Panc1 (cell line): ENCODE results near the gene C11orf24.

ENCODE experiments used
- POLR2AphosphoS5 ChIP-seq: IDR thresholded peaks from 2 replicates; pipeline ENCODE4 v1.6.1; 2012; ENCODE audit warnings: mild to moderate bottlenecking, low read depth, low read length, moderate library complexity
- SIN3A ChIP-seq: IDR thresholded peaks from 2 replicates; pipeline ENCODE4 v1.6.1; 2012; ENCODE audit warnings: low read depth, mild to moderate bottlenecking, low read length, moderate library complexity, borderline replicate concordance; ENCODE audit not compliant: insufficient read depth
- TCF7L2 ChIP-seq: IDR thresholded peaks from 2 replicates; pipeline ENCODE4 v1.6.1; 2011; ENCODE audit warnings: mild to moderate bottlenecking, low read depth, low read length, inconsistent platforms
- TF ChIP-seq, protein P1 (sequence below): fragments of 450-650 bp; IDR thresholded peaks from 2 replicates; pipeline ENCODE4 v1.5.1; 2017; ENCODE audit warnings: mild to moderate bottlenecking
- TF ChIP-seq, protein P2 (sequence below), 2 experiments: IDR thresholded peaks; 2 replicates each; pipeline ENCODE4 v1.6.1; 2011 to 2012; ENCODE audit warnings: low read depth in 2 of 2, control low read depth in 1 of 2, low read length in 1 of 2, mild to moderate bottlenecking in 1 of 2, moderate library complexity in 1 of 2; ENCODE audit not compliant: insufficient read depth in 1 of 2

DNA sequence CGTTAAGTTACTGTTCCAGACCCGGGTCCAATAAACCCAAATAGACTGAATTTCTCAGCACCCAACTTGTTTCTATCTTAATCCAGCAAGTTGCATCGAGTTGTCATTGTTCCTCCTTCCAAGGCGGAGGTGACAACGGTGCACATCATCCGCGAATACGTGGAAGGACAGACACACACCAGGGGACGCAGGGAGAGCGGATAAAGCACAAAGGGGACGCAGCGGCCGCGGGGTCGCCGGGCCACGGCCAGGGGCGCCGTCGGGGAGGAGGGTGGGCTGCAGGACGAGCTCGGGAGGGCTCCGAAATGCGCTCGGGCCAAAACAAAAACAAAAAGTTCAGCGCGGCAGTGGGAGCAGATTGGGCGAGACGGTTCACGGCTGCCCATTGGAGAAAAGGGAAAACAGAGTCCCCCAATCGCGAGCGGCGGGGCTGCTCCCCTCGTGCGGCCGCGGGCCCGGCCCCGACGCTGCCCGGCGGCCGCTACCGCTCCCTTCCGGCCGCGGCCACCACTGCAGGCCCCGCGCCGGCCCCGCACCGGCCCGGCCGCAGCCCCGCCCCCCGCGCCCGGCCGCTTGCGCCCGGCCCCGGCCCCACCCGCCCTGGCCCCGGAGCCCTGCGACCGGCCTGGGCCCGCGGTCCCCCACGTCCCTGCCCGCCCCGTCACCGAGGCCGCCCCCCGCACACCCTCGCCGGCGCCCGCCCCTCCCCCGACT, 59.2 kb downstream of the C11orf24 start:
- TF ChIP-seq, protein P1, sequence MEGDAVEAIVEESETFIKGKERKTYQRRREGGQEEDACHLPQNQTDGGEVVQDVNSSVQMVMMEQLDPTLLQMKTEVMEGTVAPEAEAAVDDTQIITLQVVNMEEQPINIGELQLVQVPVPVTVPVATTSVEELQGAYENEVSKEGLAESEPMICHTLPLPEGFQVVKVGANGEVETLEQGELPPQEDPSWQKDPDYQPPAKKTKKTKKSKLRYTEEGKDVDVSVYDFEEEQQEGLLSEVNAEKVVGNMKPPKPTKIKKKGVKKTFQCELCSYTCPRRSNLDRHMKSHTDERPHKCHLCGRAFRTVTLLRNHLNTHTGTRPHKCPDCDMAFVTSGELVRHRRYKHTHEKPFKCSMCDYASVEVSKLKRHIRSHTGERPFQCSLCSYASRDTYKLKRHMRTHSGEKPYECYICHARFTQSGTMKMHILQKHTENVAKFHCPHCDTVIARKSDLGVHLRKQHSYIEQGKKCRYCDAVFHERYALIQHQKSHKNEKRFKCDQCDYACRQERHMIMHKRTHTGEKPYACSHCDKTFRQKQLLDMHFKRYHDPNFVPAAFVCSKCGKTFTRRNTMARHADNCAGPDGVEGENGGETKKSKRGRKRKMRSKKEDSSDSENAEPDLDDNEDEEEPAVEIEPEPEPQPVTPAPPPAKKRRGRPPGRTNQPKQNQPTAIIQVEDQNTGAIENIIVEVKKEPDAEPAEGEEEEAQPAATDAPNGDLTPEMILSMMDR: no peak; the same call in 1 of the 2 replicates
- TF ChIP-seq POLR2AphosphoS5 (no peak), SIN3A (peak; percentile 83), TCF7L2 (no peak)
- TF ChIP-seq, protein P2, sequence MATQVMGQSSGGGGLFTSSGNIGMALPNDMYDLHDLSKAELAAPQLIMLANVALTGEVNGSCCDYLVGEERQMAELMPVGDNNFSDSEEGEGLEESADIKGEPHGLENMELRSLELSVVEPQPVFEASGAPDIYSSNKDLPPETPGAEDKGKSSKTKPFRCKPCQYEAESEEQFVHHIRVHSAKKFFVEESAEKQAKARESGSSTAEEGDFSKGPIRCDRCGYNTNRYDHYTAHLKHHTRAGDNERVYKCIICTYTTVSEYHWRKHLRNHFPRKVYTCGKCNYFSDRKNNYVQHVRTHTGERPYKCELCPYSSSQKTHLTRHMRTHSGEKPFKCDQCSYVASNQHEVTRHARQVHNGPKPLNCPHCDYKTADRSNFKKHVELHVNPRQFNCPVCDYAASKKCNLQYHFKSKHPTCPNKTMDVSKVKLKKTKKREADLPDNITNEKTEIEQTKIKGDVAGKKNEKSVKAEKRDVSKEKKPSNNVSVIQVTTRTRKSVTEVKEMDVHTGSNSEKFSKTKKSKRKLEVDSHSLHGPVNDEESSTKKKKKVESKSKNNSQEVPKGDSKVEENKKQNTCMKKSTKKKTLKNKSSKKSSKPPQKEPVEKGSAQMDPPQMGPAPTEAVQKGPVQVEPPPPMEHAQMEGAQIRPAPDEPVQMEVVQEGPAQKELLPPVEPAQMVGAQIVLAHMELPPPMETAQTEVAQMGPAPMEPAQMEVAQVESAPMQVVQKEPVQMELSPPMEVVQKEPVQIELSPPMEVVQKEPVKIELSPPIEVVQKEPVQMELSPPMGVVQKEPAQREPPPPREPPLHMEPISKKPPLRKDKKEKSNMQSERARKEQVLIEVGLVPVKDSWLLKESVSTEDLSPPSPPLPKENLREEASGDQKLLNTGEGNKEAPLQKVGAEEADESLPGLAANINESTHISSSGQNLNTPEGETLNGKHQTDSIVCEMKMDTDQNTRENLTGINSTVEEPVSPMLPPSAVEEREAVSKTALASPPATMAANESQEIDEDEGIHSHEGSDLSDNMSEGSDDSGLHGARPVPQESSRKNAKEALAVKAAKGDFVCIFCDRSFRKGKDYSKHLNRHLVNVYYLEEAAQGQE (IDR thresholded peaks at IDR 0.05; ENCODE audit: insufficient read depth in 1 of 2, low read depth in 2 of 2, low read length in 1 of 2): peak in 1 of 2 experiments; percentile 26; a peak in 1 of 4 replicates
